SK-N-MC (cell line): ENCODE measurements around the gene ABCB9.

ENCODE experiments used
- EZH2 ChIP-seq: fragments of 200-600 bp; sonication (generic); IDR thresholded peaks from one replicate; pipeline ENCODE4 v1.6.1; 2017; ENCODE audit warnings: antibody characterized with exemption
- FOXP2 ChIP-seq: optimal IDR thresholded peaks from 2 replicates; pipeline ENCODE3; 2011; ENCODE audit warnings: mild to moderate bottlenecking, moderate library complexity; ENCODE audit not compliant: insufficient read depth; ENCODE audit errors: extremely low read length, control extremely low read depth
- POLR2AphosphoS5 ChIP-seq: IDR thresholded peaks from 2 replicates; pipeline ENCODE4 v1.6.1; 2012; ENCODE audit warnings: mild to moderate bottlenecking, low read depth, low read length, borderline replicate concordance

- TF ChIP-seq POLR2AphosphoS5, result no peak
- no peak for TF ChIP-seq EZH2
- TF ChIP-seq FOXP2, result no peak
Observed at GRCh38 chr12:122903693-122904034, 62.6 kb downstream of the ABCB9 start.
